Large intestine (tissue), 3 donors: ENCODE results near the gene TNRC18. TPM values are rescaled to one million over a fixed set of nuclear protein-coding genes. Genes with fewer than 3 reads are reported as not detected.

Source experiments
- DNase-seq, 2 donors: peaks; one replicate each; pipeline versions ENCODE4 v3.0.0 to v3.0.0-alpha.2; 2013
- H3K27ac ChIP-seq: one replicate; pipeline ENCODE4 v1.5.1; 2013; ENCODE audit warnings: low read length
- H3K27me3 ChIP-seq: 2 replicates; pipeline ENCODE4 v1.6.1; 2013; ENCODE audit warnings: low read length; ENCODE audit not compliant: control insufficient read depth, insufficient read depth
- H3K36me3 ChIP-seq: 2 replicates; pipeline ENCODE4 v1.6.1; 2013; ENCODE audit warnings: low read length; ENCODE audit not compliant: control insufficient read depth, insufficient read depth
- H3K4me1 ChIP-seq: one replicate; pipeline ENCODE4 v1.6.1; 2013; ENCODE audit warnings: low read length; ENCODE audit not compliant: control insufficient read depth, insufficient read depth
- H3K4me3 ChIP-seq: one replicate; pipeline ENCODE4 v1.5.1; 2013; ENCODE audit warnings: low read length
- H3K9me3 ChIP-seq: one replicate; pipeline ENCODE4 v1.6.1; 2013; ENCODE audit warnings: mild to moderate bottlenecking, low read depth, low read length, moderate library complexity; ENCODE audit not compliant: control insufficient read depth
- WGBS: methylation state at CpG from one replicate; pipeline ENCODE4 v1.1.5; 2013; ENCODE audit warnings: low lambda C conversion rate; ENCODE audit not compliant: insufficient coverage; 5-methylcytosine and 5-hydroxymethylcytosine counted together
- polyA plus RNA-seq: library from polyadenylated mRNA; unstranded; fragments of 120-200 nt; gene quantifications from one replicate; pipeline ENCODE4 v1.2.1, GENCODE V29; 2013

Gene TNRC18
- polyA plus RNA-seq, 1 donor, result 78.4 TPM

GRCh38 chr7:5462216-5462615 lies 38.6 kb upstream of the TNRC18 start:
- Histone ChIP-seq H3K4me1 (no peaks in the 10 kb centered on the region), H3K9me3 (peaks cover 3% of the 10 kb centered on the region), H3K27ac (no peak overlapping the region), H3K27me3 (peaks cover 4% of the 10 kb centered on the region), H3K36me3 (no peaks in the 10 kb centered on the region), H3K4me3 (no peak overlapping the region)
- no peak for DNase-seq
- no CpG with 5 or more reads among the region's 10 CpGs for WGBS

- WGBS, result no CpG with 5 or more reads among the region's 9 CpGs
- no peaks in the 10 kb centered on the region for H3K36me3 ChIP-seq
- H3K27me3 ChIP-seq, result peaks cover 20% of the 10 kb centered on the region
- H3K4me1 ChIP-seq, result no peaks in the 10 kb centered on the region
- peaks cover 4% of the 10 kb centered on the region for H3K9me3 ChIP-seq
- H3K27ac ChIP-seq, result no peak overlapping the region
- no peak for DNase-seq
- no peak overlapping the region for H3K4me3 ChIP-seq
Observed at GRCh38 chr7:5458921-5459480, 35.4 kb upstream of the TNRC18 start.

GRCh38 chr7:5457245-5457735 lies 33.7 kb upstream of the TNRC18 start:
- Histone ChIP-seq H3K4me1 (no peaks in the 10 kb centered on the region), H3K27me3 (peaks cover 20% of the 10 kb centered on the region), H3K36me3 (no peaks in the 10 kb centered on the region), H3K27ac (no peak overlapping the region), H3K9me3 (peaks cover 4% of the 10 kb centered on the region), H3K4me3 (no peak overlapping the region)
- no peak for DNase-seq
- WGBS, result 100% methylated on average over 1 of the region's 4 CpGs

- Histone ChIP-seq H3K9me3 (peaks cover 4% of the 10 kb centered on the region), H3K36me3 (no peaks in the 10 kb centered on the region), H3K27me3 (peaks cover 20% of the 10 kb centered on the region), H3K4me3 (no peak overlapping the region), H3K27ac (no peak overlapping the region), H3K4me1 (no peaks in the 10 kb centered on the region)
- no CpG with 5 or more reads among the region's 4 CpGs for WGBS
- no peak for DNase-seq
Observed at GRCh38 chr7:5456409-5456808, 32.8 kb upstream of the TNRC18 start.

- H3K27me3 ChIP-seq, result peaks cover 20% of the 10 kb centered on the region
- H3K4me3 ChIP-seq, result no peak overlapping the region
- H3K27ac ChIP-seq, result no peak overlapping the region
- no peaks in the 10 kb centered on the region for H3K36me3 ChIP-seq
- DNase-seq, result no peak
- WGBS, result 86% methylated on average over 4 of the region's 22 CpGs
- H3K9me3 ChIP-seq, result peaks cover 4% of the 10 kb centered on the region
- peaks cover 3% of the 10 kb centered on the region for H3K4me1 ChIP-seq
Observed at GRCh38 chr7:5455581-5456219, 32.1 kb upstream of the TNRC18 start.

GRCh38 chr7:5455175-5455574 lies 31.5 kb upstream of the TNRC18 start:
- peaks cover 4% of the 10 kb centered on the region for H3K9me3 ChIP-seq
- H3K4me1 ChIP-seq, result peaks cover 7% of the 10 kb centered on the region
- H3K27me3 ChIP-seq, result peaks cover 20% of the 10 kb centered on the region
- H3K36me3 ChIP-seq, result no peaks in the 10 kb centered on the region
- no peak overlapping the region for H3K4me3 ChIP-seq
- no peak overlapping the region for H3K27ac ChIP-seq
- no peak for DNase-seq
- no CpG with 5 or more reads among the region's 6 CpGs for WGBS

GRCh38 chr7:5454485-5454884 lies 30.9 kb upstream of the TNRC18 start:
- no peaks in the 10 kb centered on the region for H3K36me3 ChIP-seq
- peaks cover 7% of the 10 kb centered on the region for H3K4me1 ChIP-seq
- WGBS, result 86% methylated on average over 1 of the region's 8 CpGs
- H3K27ac ChIP-seq, result no peak overlapping the region
- H3K4me3 ChIP-seq, result no peak overlapping the region
- peaks cover 20% of the 10 kb centered on the region for H3K27me3 ChIP-seq
- no peak for DNase-seq
- peaks cover 4% of the 10 kb centered on the region for H3K9me3 ChIP-seq

- DNase-seq, result no peak
- H3K4me1 ChIP-seq, result peaks cover 7% of the 10 kb centered on the region
- peaks cover 4% of the 10 kb centered on the region for H3K9me3 ChIP-seq
- peaks cover 20% of the 10 kb centered on the region for H3K27me3 ChIP-seq
- WGBS, result no CpG with 5 or more reads among the region's 5 CpGs
- H3K36me3 ChIP-seq, result no peaks in the 10 kb centered on the region
- no peak overlapping the region for H3K4me3 ChIP-seq
- no peak overlapping the region for H3K27ac ChIP-seq
Observed at GRCh38 chr7:5453566-5454075, 30.0 kb upstream of the TNRC18 start.

- Histone ChIP-seq H3K4me1 (peaks cover 7% of the 10 kb centered on the region), H3K36me3 (no peaks in the 10 kb centered on the region), H3K27me3 (peaks cover 20% of the 10 kb centered on the region), H3K4me3 (no peak overlapping the region), H3K27ac (no peak overlapping the region), H3K9me3 (peaks cover 4% of the 10 kb centered on the region)
- WGBS, result 86% methylated on average over 1 of the region's 14 CpGs
- peak in 1 of 2 donors; percentile 21 for DNase-seq
Observed at GRCh38 chr7:5452937-5453540, 29.4 kb upstream of the TNRC18 start.

- 50% methylated on average over 1 of the region's 12 CpGs for WGBS
- H3K27me3 ChIP-seq, result peaks cover 18% of the 10 kb centered on the region
- H3K27ac ChIP-seq, result no peak overlapping the region
- DNase-seq, result no peak
- peaks cover 7% of the 10 kb centered on the region for H3K4me1 ChIP-seq
- no peak overlapping the region for H3K4me3 ChIP-seq
- peaks cover 4% of the 10 kb centered on the region for H3K9me3 ChIP-seq
- H3K36me3 ChIP-seq, result no peaks in the 10 kb centered on the region
Observed at GRCh38 chr7:5452470-5452899, 28.9 kb upstream of the TNRC18 start.
